ENCODE results near the gene CCDC171.
"Not testable (repeated sequence)": the region's sequence is repeated elsewhere in the genome, so short reads cannot be mapped to it uniquely, and the experiment has no call there.

The CCDC171 gene

DNA sequence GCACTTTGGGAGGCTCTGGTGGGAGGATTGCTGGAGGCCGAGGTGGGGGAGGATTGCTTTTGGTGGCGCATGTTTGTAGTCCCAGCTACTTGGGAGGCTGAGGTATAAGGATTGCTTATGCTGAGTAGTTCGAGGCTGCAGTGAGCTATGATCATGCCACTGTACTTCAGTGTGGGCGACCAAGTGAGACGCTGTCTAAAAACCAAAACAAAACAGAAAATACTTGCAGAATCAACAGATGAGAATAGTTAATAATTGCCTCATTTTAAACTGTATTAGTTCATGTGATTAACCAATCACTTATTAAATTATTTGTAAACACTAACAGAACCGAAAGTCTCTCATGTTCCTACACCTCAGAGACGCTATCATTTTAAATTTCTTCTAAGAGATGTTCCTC, 118.1 kb downstream of the CCDC171 start:
- DNase-seq (ENCODE audit: low spot score), result no peak
- TF ChIP-seq, protein P1, sequence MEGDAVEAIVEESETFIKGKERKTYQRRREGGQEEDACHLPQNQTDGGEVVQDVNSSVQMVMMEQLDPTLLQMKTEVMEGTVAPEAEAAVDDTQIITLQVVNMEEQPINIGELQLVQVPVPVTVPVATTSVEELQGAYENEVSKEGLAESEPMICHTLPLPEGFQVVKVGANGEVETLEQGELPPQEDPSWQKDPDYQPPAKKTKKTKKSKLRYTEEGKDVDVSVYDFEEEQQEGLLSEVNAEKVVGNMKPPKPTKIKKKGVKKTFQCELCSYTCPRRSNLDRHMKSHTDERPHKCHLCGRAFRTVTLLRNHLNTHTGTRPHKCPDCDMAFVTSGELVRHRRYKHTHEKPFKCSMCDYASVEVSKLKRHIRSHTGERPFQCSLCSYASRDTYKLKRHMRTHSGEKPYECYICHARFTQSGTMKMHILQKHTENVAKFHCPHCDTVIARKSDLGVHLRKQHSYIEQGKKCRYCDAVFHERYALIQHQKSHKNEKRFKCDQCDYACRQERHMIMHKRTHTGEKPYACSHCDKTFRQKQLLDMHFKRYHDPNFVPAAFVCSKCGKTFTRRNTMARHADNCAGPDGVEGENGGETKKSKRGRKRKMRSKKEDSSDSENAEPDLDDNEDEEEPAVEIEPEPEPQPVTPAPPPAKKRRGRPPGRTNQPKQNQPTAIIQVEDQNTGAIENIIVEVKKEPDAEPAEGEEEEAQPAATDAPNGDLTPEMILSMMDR (IDR thresholded peaks at IDR 0.05; ENCODE audit: extremely low read depth, insufficient read depth, missing control alignments), result no peak
- in situ Hi-C loops (cut with MboI; ENCODE audit: low pct_unique_long_range_greater_than_20kb, low sequenced_read_pairs, unreplicated experiment), result no loop called here

DNA sequence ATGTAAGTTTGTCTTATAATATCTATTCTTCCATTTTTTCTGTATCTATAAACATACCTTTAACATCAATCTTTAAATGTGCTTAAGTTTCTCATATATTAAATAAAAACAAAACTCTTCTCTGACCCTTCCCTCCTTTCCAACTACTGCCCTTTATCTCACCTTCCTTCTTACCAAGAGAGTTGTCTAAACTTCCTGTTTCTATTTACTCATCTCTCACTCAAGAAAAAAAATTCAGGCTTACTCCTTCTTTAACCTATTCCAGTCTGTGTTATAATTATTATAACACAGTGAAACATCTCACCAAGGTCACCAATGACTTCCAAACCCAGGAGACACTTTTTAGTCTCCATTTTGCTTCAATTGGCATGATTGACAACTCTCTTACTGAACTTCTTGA, 140.9 kb downstream of the CCDC171 start:
- DNase-seq (ENCODE audit: low spot score), result no peak
- in situ Hi-C loops (cut with MboI; ENCODE audit: low pct_unique_long_range_greater_than_20kb, low sequenced_read_pairs, unreplicated experiment), result no loop called here
- TF ChIP-seq, protein P1 (IDR thresholded peaks at IDR 0.05; ENCODE audit: extremely low read depth, insufficient read depth, missing control alignments), result no peak

DNA sequence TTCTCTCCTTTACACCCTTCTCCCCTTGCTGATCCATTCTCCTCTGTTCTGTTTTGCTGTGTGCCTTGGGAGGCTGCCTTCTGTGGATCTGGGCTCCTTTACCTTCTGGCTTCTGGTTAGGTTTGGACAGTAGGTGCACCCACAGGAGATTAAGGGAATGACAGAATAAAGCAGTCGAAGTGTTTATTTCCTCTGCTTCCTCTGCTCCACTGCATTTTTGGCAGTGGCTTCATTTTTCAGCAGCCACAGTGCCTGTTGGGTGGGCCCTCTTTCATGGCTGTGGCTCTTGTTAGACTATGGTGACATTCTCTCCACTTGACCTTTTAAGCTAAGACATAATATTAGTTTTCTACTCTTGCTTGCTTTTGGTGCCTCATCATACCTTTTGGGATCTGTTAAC, 144.1 kb downstream of the CCDC171 start:
- DNase-seq (ENCODE audit: low spot score), result no peak

DNA sequence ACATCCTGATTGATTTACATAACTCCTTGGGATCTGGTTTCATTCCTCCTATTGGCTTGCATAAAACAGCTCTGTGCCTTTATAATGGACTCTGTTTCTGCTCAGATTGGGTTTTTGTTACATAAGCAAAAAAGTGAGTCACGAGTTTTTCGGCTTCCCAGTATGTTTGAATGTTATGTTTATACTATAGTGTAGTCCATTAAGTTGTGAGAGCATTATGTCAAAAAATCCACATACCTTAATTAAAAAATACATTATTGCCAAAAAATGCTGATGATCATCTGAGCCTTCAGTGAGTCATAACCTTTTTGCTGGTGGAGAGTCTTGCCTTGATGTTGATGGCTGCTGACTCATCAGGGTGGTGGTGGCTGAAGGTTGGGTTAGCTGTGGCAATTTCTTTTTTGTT, 144.6 kb downstream of the CCDC171 start:
- in situ Hi-C loops (cut with MboI; ENCODE audit: low pct_unique_long_range_greater_than_20kb, low sequenced_read_pairs, unreplicated experiment), result no loop called here
- no peak for DNase-seq (ENCODE audit: low spot score)
- TF ChIP-seq, protein P1 (IDR thresholded peaks at IDR 0.05; ENCODE audit: extremely low read depth, insufficient read depth, missing control alignments), result no peak

More for the DNA sequence above, 144.1 kb downstream of the CCDC171 start:
- in situ Hi-C loops (cut with MboI; ENCODE audit: low pct_unique_long_range_greater_than_20kb, low sequenced_read_pairs, unreplicated experiment), result no loop called here
- TF ChIP-seq, protein P1 (IDR thresholded peaks at IDR 0.05; ENCODE audit: extremely low read depth, insufficient read depth, missing control alignments), result no peak

DNA sequence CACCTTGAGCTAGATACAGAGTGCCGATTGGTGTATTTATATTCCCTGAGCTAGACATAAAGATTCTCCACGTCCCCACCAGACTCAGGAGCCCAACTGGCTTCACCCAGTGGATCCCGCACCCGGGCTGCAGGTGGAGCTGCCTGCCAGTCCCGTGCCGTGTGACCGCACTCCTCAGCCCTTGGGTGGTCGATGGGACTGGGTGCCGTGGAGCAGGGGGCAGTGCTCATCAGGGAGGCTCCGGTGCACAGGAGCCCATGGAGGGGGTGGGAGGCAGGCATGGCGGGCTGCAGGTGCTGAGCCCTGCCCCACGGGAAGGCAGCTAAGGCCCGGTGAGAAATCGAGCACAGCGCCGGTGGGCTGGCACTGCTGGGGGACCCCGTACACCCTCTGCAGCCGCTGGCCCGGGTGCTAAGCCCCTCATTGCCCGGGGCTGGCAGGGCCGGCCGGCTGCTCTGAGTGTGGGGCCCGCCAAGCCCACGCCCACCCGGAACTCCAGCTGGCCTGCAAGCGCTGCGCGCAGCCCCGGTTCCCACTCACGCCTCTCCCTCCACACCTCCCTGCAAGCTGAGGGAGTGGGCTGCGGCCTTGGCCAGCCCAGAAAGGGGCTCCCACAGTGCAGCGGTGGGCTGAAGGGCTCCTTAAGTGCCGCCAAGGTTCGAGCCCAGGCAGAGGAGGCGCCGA, 147.2 kb downstream of the CCDC171 start:
- in situ Hi-C loops (cut with MboI; ENCODE audit: low pct_unique_long_range_greater_than_20kb, low sequenced_read_pairs, unreplicated experiment); DNase-seq (ENCODE audit: low spot score): not testable (repeated sequence)

DNA sequence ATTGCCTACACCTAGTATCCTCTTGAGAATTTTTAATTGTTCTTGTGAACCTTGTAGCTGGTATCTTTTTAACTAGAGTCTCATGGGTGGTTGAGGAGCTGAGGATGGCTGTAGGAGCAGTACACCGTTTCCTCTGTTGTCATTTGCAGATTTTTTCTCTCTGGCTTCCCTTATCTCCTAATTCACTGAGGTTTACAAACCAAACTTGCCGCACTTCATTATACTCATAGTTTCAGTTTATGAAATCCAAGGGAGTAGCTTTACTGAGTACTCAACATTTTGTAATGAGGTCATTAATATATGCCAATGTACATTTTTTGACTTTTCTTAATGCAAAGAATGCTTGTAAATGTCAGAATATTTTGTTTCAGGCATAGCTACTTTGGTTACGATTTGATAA, 154.2 kb downstream of the CCDC171 start:
- DNase-seq (ENCODE audit: low spot score), result no peak
- TF ChIP-seq, protein P1 (IDR thresholded peaks at IDR 0.05; ENCODE audit: extremely low read depth, insufficient read depth, missing control alignments), result no peak
- in situ Hi-C loops (cut with MboI; ENCODE audit: low pct_unique_long_range_greater_than_20kb, low sequenced_read_pairs, unreplicated experiment), result no loop called here

DNA sequence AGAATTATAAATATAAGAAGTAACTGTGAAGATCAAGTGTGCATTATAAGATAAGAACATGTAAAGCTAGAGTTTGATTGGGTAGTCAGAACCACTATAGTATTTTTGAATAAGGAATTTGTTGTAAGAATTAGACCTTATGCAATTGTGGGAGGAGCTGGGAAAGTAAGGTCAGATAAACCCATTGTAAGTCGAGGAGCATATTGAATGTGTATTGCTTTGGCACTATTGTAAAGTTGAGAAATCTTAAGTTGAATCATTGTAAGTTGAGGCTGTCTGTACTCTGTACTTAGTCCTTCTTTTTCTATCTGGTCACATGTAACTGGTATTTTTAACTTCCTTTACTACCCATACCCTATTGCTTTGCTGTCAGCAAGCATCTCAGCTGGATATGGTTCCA, 158.7 kb downstream of the CCDC171 start:
- in situ Hi-C loops (cut with MboI; ENCODE audit: low pct_unique_long_range_greater_than_20kb, low sequenced_read_pairs, unreplicated experiment), result no loop called here
- TF ChIP-seq, protein P1 (IDR thresholded peaks at IDR 0.05; ENCODE audit: extremely low read depth, insufficient read depth, missing control alignments), result no peak
- no peak for DNase-seq (ENCODE audit: low spot score)

Data from GM13977 (cell line).